Caki2 (cell line): ENCODE data around the gene GIMAP1. TPM values are rescaled to one million over a fixed set of nuclear protein-coding genes. Genes with fewer than 3 reads are reported as not detected.
"Not testable (repeated sequence)": the region's sequence is repeated elsewhere in the genome, so short reads cannot be mapped to it uniquely, and the experiment has no call there.

Experiments used
- DNase-seq: peaks from one replicate; pipeline ENCODE4 v3.0.0-alpha.2; 2015; ENCODE audit warnings: low read depth
- in situ Hi-C: cut with HindIII; loops from 2 replicates; pipeline ENCODE4 v1.10.0; 2016; ENCODE audit warnings: low sequenced_read_pairs, low pct_unique_long_range_greater_than_20kb, mixed read lengths
- total RNA-seq: library from RNA; depleted of rRNA; stranded (reverse); fragments of >200 nt; shearing (Covaris generic); gene quantifications from 2 replicates; pipeline ENCODE4 v1.2.3, GENCODE V29; 2014; ENCODE audit warnings: low replicate concordance; rRNA removed

The GIMAP1 gene
- total RNA-seq = not detected in 2 replicates

- in situ Hi-C loops = no loop called here
- no peak for DNase-seq
Observed at GRCh38 chr7:150716368-150716767, at the start of gene GIMAP1. Gene GIMAP1 (plus strand): TSS chr7:150716613. CDS start chr7:150719048, 2,435 bp downstream.

GRCh38 chr7:150668472-150668911, 47.9 kb upstream of the GIMAP1 start:
- in situ Hi-C loops = no loop called here
- DNase-seq = no peak

- in situ Hi-C loops = no loop called here
Observed at GRCh38 chr7:150668977-150669376, 47.4 kb upstream of the GIMAP1 start.

GRCh38 chr7:150671798-150672585, 44.4 kb upstream of the GIMAP1 start:
- in situ Hi-C loops, DNase-seq: not testable (repeated sequence)

More at GRCh38 chr7:150668977-150669376, 47.4 kb upstream of the GIMAP1 start:
- no peak for DNase-seq

GRCh38 chr7:150675714-150676113, 40.7 kb upstream of the GIMAP1 start:
- in situ Hi-C loops = no loop called here

GRCh38 chr7:150676276-150676675, 40.1 kb upstream of the GIMAP1 start:
- DNase-seq, in situ Hi-C loops: not testable (repeated sequence)

More at GRCh38 chr7:150675714-150676113, 40.7 kb upstream of the GIMAP1 start:
- DNase-seq = no peak

GRCh38 chr7:150676854-150677253, 39.6 kb upstream of the GIMAP1 start:
- in situ Hi-C loops, DNase-seq: not testable (repeated sequence)

GRCh38 chr7:150678601-150679000, 37.8 kb upstream of the GIMAP1 start:
- in situ Hi-C loops, DNase-seq: not testable (repeated sequence)

- in situ Hi-C loops, DNase-seq: not testable (repeated sequence)
Observed at GRCh38 chr7:150680364-150680763, 36.0 kb upstream of the GIMAP1 start.

GRCh38 chr7:150685219-150686029, 31.0 kb upstream of the GIMAP1 start, which contains the start of gene GIMAP2:
Gene GIMAP2 (plus strand): TSS chr7:150685706. CDS start chr7:150687060, 1,354 bp downstream.
- in situ Hi-C loops = no loop called here
- DNase-seq = peak; percentile 7

GRCh38 chr7:150686030-150686631, 30.3 kb upstream of the GIMAP1 start:
- in situ Hi-C loops = no loop called here
- no peak for DNase-seq

GRCh38 chr7:150688630-150689029, 27.8 kb upstream of the GIMAP1 start:
- in situ Hi-C loops = no loop called here
- DNase-seq = no peak

GRCh38 chr7:150695654-150696053, 20.8 kb upstream of the GIMAP1 start:
- in situ Hi-C loops = no loop called here
- no peak for DNase-seq

GRCh38 chr7:150703209-150703608, 13.2 kb upstream of the GIMAP1 start:
- in situ Hi-C loops = no loop called here
- DNase-seq = no peak

- no peak for DNase-seq
Observed at GRCh38 chr7:150715293-150715692, 1.1 kb upstream of the GIMAP1 start.

GRCh38 chr7:150715738-150716137, 675 bp upstream of the GIMAP1 start:
- no peak for DNase-seq
- in situ Hi-C loops = no loop called here

More at GRCh38 chr7:150715293-150715692, 1.1 kb upstream of the GIMAP1 start:
- in situ Hi-C loops = no loop called here

GRCh38 chr7:150716939-150717338, 526 bp downstream of the GIMAP1 start:
- DNase-seq = no peak
- in situ Hi-C loops = no loop called here

- in situ Hi-C loops = no loop called here
- DNase-seq = no peak
Observed at GRCh38 chr7:150717814-150718420, 1.5 kb downstream of the GIMAP1 start.
